OCI-LY7 (cell line): ENCODE results near the gene CHD8. TPM values are rescaled to one million over a fixed set of nuclear protein-coding genes. Genes with fewer than 3 reads are reported as not detected.

ENCODE experiments used
- BruUV-seq: library from RNA; stranded (reverse); fragments of 400-500 nt; replicated peaks from 2 replicates; lab custom pipeline; 2021; lab: Mats Ljungman, UMichigan
- CTCF ChIA-PET: fragments of 300-600 bp; sonication (Branson Sonifier 250); formaldehyde crosslinking; loops from one replicate; lab custom pipeline; 2022; ENCODE audit warnings: antibody characterized with exemption; ENCODE audit not compliant: unreplicated experiment; lab: Charles Lee
- POLR2A ChIA-PET: fragments of 300-600 bp; sonication (Branson Sonifier 250); formaldehyde crosslinking; loops from one replicate; lab custom pipeline; 2022; ENCODE audit warnings: antibody characterized with exemption; lab: Charles Lee
- DNase-seq: peaks from one replicate; pipeline ENCODE4 v3.0.0-alpha.2; 2015; ENCODE audit warnings: low spot score
- H2AFZ ChIP-seq: fragments of 200-600 bp; sonication (generic), shearing (Covaris generic); 2 replicates; pipeline ENCODE4 v1.6.1; 2014; ENCODE audit warnings: mild to moderate bottlenecking, antibody characterized with exemption, low read length, moderate library complexity
- H3K27ac ChIP-seq: fragments of 200-600 bp; sonication (generic); 2 replicates; pipeline ENCODE4 v1.5.1; 2014; ENCODE audit warnings: mixed run types, low read depth, mild to moderate bottlenecking, moderate library complexity, low read length, inconsistent platforms; ENCODE audit not compliant: poor library complexity, severe bottlenecking
- H3K36me3 ChIP-seq: fragments of 200-600 bp; sonication (generic); 2 replicates; pipeline ENCODE4 v1.6.1; 2014; ENCODE audit warnings: mild to moderate bottlenecking, antibody characterized with exemption, low read length, moderate library complexity, mixed read lengths; ENCODE audit not compliant: insufficient read depth
- H3K4me1 ChIP-seq: fragments of 200-600 bp; sonication (generic); 2 replicates; pipeline ENCODE4 v1.5.1; 2014; ENCODE audit warnings: mild to moderate bottlenecking, low read length; ENCODE audit not compliant: insufficient read depth, poor library complexity, severe bottlenecking
- H3K4me2 ChIP-seq: fragments of 200-600 bp; sonication (generic); 2 replicates; pipeline ENCODE4 v1.6.1; 2014; ENCODE audit warnings: mild to moderate bottlenecking, low read length
- H3K4me3 ChIP-seq: fragments of 200-600 bp; sonication (generic); 2 replicates; pipeline ENCODE4 v1.5.1; 2014; ENCODE audit warnings: mild to moderate bottlenecking, low read depth, low read length; ENCODE audit not compliant: poor library complexity, severe bottlenecking
- H3K79me2 ChIP-seq: fragments of 200-600 bp; sonication (generic); 2 replicates; pipeline ENCODE4 v1.6.1; 2016; ENCODE audit warnings: low read depth, mild to moderate bottlenecking, low read length, moderate library complexity, mixed read lengths; ENCODE audit not compliant: insufficient read depth
- H3K9me2 ChIP-seq: fragments of 200-600 bp; sonication (generic); 2 replicates; pipeline ENCODE4 v1.6.1; 2016; ENCODE audit warnings: mild to moderate bottlenecking, low read length, mixed read lengths; ENCODE audit not compliant: insufficient read depth
- H3K9me3 ChIP-seq: fragments of 200-600 bp; sonication (generic); 2 replicates; pipeline ENCODE4 v1.6.1; 2014; ENCODE audit warnings: mild to moderate bottlenecking, mixed run types, low read length, mixed read lengths
- H4K20me1 ChIP-seq: fragments of 200-600 bp; sonication (generic); 2 replicates; pipeline ENCODE4 v1.6.1; 2014; ENCODE audit warnings: mild to moderate bottlenecking, antibody characterized with exemption, low read length, moderate library complexity, mixed read lengths; ENCODE audit not compliant: insufficient read depth
- CTCF ChIP-seq: fragments of 200-600 bp; sonication (generic); conservative IDR thresholded peaks from 2 replicates; pipeline ENCODE4 v1.5.1; 2014; ENCODE audit warnings: mild to moderate bottlenecking, antibody characterized with exemption, low read length, moderate library complexity, mixed read lengths
- EZH2phosphoT487 ChIP-seq: fragments of 200-600 bp; sonication (generic); IDR thresholded peaks from 2 replicates; pipeline ENCODE4 v1.6.1; 2018; ENCODE audit warnings: low read depth, borderline replicate concordance, mild to moderate bottlenecking, mixed run types, antibody characterized with exemption, low read length, moderate library complexity, mixed read lengths
- intact Hi-C: fragments of 100-400 bp; cut with micrococcal nuclease; formaldehyde crosslinking; loops from one replicate; pipeline ENCODE4 v1.10.0; 2022; ENCODE audit not compliant: unreplicated experiment
- total RNA-seq, 2 experiments: library from RNA; depleted of rRNA in 1 of 2; stranded (reverse); fragments of >200 nt in 1 of 2; shearing (Covaris generic) in 1 of 2; gene quantifications; 2 replicates each; pipeline ENCODE4 v1.2.3, GENCODE V29; 2014 to 2022

Gene CHD8
- total RNA-seq, 2 experiments from 2014 or later, result 64.1 to 115 TPM

- TF ChIP-seq CTCF (no peak), EZH2phosphoT487 (no peak)
- no TSS peak for BruUV-seq
- CTCF ChIA-PET, result no interaction called here
- Histone ChIP-seq H4K20me1 (no peaks in the 10 kb centered on the region), H3K79me2 (no peaks in the 10 kb centered on the region), H3K9me2 (no peaks in the 10 kb centered on the region), H3K4me2 (no peak overlapping the region), H3K36me3 (peaks cover 96% of the 10 kb centered on the region), H3K9me3 (no peaks in the 10 kb centered on the region), H2AFZ (no peak overlapping the region), H3K4me3 (no peak overlapping the region), H3K4me1 (no peaks in the 10 kb centered on the region), H3K27ac (no peak overlapping the region)
- DNase-seq, result no peak
- intact Hi-C loops, result no loop called here
- POLR2A ChIA-PET, result interaction anchor here (1.3 to 1.4 kb wide), 2 partner anchors 24 to 150 kb away, joined by 3 to 4 read pairs; no protein-coding TSS in a partner anchor
Measured at GRCh38 chr14:21406213-21406612, 49.7 kb downstream of the CHD8 start.

- CTCF ChIA-PET, result no interaction called here
- no peak for TF ChIP-seq CTCF
- TF ChIP-seq EZH2phosphoT487, result no peak
- intact Hi-C loops, result no loop called here
- Histone ChIP-seq H2AFZ (no peak overlapping the region), H4K20me1 (no peaks in the 10 kb centered on the region), H3K4me2 (no peak overlapping the region), H3K27ac (no peak overlapping the region), H3K36me3 (peaks cover 96% of the 10 kb centered on the region), H3K4me1 (no peaks in the 10 kb centered on the region), H3K9me3 (no peaks in the 10 kb centered on the region), H3K4me3 (no peak overlapping the region), H3K9me2 (no peaks in the 10 kb centered on the region), H3K79me2 (no peaks in the 10 kb centered on the region)
- DNase-seq, result no peak
- no TSS peak for BruUV-seq
- POLR2A ChIA-PET, result no interaction called here
Measured at GRCh38 chr14:21405097-21405496, 50.8 kb downstream of the CHD8 start.

GRCh38 chr14:21399311-21399870, 56.5 kb downstream of the CHD8 start:
- Histone ChIP-seq H3K9me3 (no peaks in the 10 kb centered on the region), H3K4me2 (no peak overlapping the region), H3K9me2 (no peaks in the 10 kb centered on the region), H3K79me2 (no peaks in the 10 kb centered on the region), H2AFZ (no peak overlapping the region), H3K27ac (no peak overlapping the region), H3K36me3 (peaks cover 93% of the 10 kb centered on the region), H4K20me1 (no peaks in the 10 kb centered on the region), H3K4me1 (no peaks in the 10 kb centered on the region), H3K4me3 (no peak overlapping the region)
- intact Hi-C loops, result loop anchor here (5.0 kb wide), 1 partner anchor 47 kb away; no protein-coding TSS in a partner anchor
- no peak for TF ChIP-seq CTCF
- TF ChIP-seq EZH2phosphoT487, result no peak
- no peak for DNase-seq
- no TSS peak for BruUV-seq
- POLR2A ChIA-PET, result no interaction called here
- CTCF ChIA-PET, result no interaction called here
